ENCODE measurements around the gene ABTB2. TPM values are rescaled to one million over a fixed set of nuclear protein-coding genes. Genes with fewer than 3 reads are reported as not detected.

The ABTB2 gene
- total RNA-seq, 1 experiment from 2014 or later = 5.5 TPM

DNA sequence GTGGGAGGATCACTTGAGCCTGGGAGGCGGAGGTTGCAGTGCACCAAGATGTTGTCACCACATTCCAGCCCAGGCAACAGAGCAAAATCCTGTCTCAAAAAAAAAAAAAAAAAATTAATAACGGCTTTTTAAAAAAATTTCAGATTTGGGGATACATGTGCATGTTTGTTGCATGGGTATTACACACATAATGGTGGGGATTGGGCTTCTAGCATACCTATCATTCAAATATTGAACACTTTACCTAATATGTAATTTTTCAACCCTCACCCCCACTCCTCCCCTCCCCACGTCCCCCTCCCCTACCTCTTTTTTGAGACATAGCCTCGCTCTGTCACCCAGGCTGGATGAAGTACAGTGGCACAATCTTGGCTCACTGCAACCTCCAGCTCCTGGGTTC, 40.1 kb downstream of the ABTB2 start:
- no peak overlapping the region for H3T11ph ChIP-seq (ENCODE audit: low read length)
- H3K36me3 Mint-ChIP-seq (ENCODE audit: insufficient read depth in 1 of 3, low read depth in 3 of 3) = no peaks in the 10 kb centered on the region
- no peak overlapping the region for H4K8ac ChIP-seq (replicated peaks; ENCODE audit: insufficient read length, low read depth, low read length)
- H3K27ac Mint-ChIP-seq = no peak overlapping the region
- H3K14ac ChIP-seq (ENCODE audit: insufficient read depth, low read length) = no peak overlapping the region
- no peak overlapping the region for H3K56ac ChIP-seq (ENCODE audit: insufficient read length, low read depth, low read length)
- H4K5ac ChIP-seq (ENCODE audit: insufficient read length, low read depth, low read length) = no peak overlapping the region
- no peak overlapping the region for H3K9ac ChIP-seq (ENCODE audit: extremely low read depth, insufficient read length, low read length)
- H3K27ac ChIP-seq (ENCODE audit: insufficient read length, low read depth, low read length) = no peak overlapping the region
- H3K9me3 ChIP-seq (ENCODE audit: control insufficient read depth, low read depth, low read length) = no peaks in the 10 kb centered on the region
- no peaks in the 10 kb centered on the region for H3K79me1 ChIP-seq (ENCODE audit: insufficient read depth, low read depth, low read length, poor library complexity, severe bottlenecking)
- no peak overlapping the region for H2BK20ac ChIP-seq (ENCODE audit: low read depth, low read length, poor library complexity, severe bottlenecking)
- H3K4me3 Mint-ChIP-seq = no peak overlapping the region
- no peak for DNase-seq
- H3K23me2 ChIP-seq (ENCODE audit: insufficient read length, low read depth, low read length, poor library complexity, severe bottlenecking) = no peaks in the 10 kb centered on the region
- no peak overlapping the region for H2BK15ac ChIP-seq (ENCODE audit: low read depth, low read length)
- H2AK5ac ChIP-seq (ENCODE audit: insufficient read length, low read length) = no peak overlapping the region
- peaks cover 0 to 3% of the 10 kb centered on the region in 2 experiments; a peak in 2 of 4 replicates for H3K4me1 Mint-ChIP-seq
- H3K79me2 ChIP-seq (ENCODE audit: insufficient read depth, low read length) = no peaks in the 10 kb centered on the region
- no peak overlapping the region for H2BK12ac ChIP-seq (ENCODE audit: insufficient read length, low read depth, low read length)
- H3K4me1 ChIP-seq (ENCODE audit: insufficient read depth, low read length) = no peaks in the 10 kb centered on the region
- no peaks in the 10 kb centered on the region for H3K27me3 Mint-ChIP-seq (ENCODE audit: low read depth)
- no peak overlapping the region for H2BK120ac ChIP-seq (ENCODE audit: low read depth, low read length, poor library complexity, severe bottlenecking)
- H3K9me3 Mint-ChIP-seq = no peaks in the 10 kb centered on the region
- no CpG with 5 or more reads among the region's 4 CpGs for WGBS (ENCODE audit: extremely low coverage, insufficient read length, low lambda C conversion rate)
- H2BK5ac ChIP-seq (ENCODE audit: insufficient read length, low read length) = no peak overlapping the region
- H3K18ac ChIP-seq (ENCODE audit: insufficient read length, low read depth, low read length) = no peak overlapping the region
- no peak overlapping the region for H3K4ac ChIP-seq (ENCODE audit: low read depth, low read length)
- TF ChIP-seq CTCF (conservative IDR thresholded peaks at IDR 0.05) = no peak
- H2AFZ ChIP-seq (ENCODE audit: low read length) = no peak overlapping the region
- no peak overlapping the region for H4K91ac ChIP-seq (ENCODE audit: insufficient read length, low read depth, low read length)
- no peaks in the 10 kb centered on the region for H3K27me3 ChIP-seq (ENCODE audit: insufficient read depth, low read length)
- H3K4me2 ChIP-seq (ENCODE audit: insufficient read depth, insufficient read length, low read length) = no peak overlapping the region
- no peaks in the 10 kb centered on the region for H4K20me1 ChIP-seq (ENCODE audit: control insufficient read depth, insufficient read depth, insufficient read length)
- no peak overlapping the region for H3K23ac ChIP-seq (ENCODE audit: insufficient read length, low read depth, low read length)
